HepG2 (cell line): ENCODE results near the gene TPPP2. TPM values are rescaled to one million over a fixed set of nuclear protein-coding genes. Genes with fewer than 3 reads are reported as not detected.

Source experiments
- ATAC-seq: fragments of 200-7000 bp; cut with Tn5 transposase; 3 replicates; pipeline ENCODE4 v1.9.1; 2020; ENCODE audit warnings: mild to moderate bottlenecking, moderate library complexity
- BruUV-seq: library from RNA; stranded (reverse); fragments of 400-500 nt; replicated peaks from 2 replicates; lab custom pipeline; 2021; lab: Mats Ljungman, UMichigan
- CTCF ChIA-PET: fragments of 300-600 bp; formaldehyde crosslinking; extraction: SDS; loops from one replicate; lab custom pipeline; 2021; ENCODE audit warnings: low total read pairs, inconsistent platforms, low intra/inter-chr PET ratio; lab: Yijun Ruan, JAX
- POLR2A ChIA-PET: fragments of 350-600 bp; sonication (Branson Sonifier 250); formaldehyde crosslinking; loops from one replicate; lab custom pipeline; 2020; ENCODE audit warnings: antibody characterized with exemption, inconsistent platforms; lab: Yijun Ruan, JAX
- DNase-seq: peaks from one replicate; pipeline ENCODE4 v3.0.0-alpha.2; 2015; ENCODE audit warnings: low spot score
- FAIRE-seq: peaks from 3 replicates; lab custom pipeline; 2011; peaks lifted over from hg19 to GRCh38; lab: Jason Lieb, UNC
- H2AFZ ChIP-seq: one replicate; pipeline ENCODE4 v1.6.1; 2011; ENCODE audit warnings: low read length, inconsistent platforms
- H3K27ac ChIP-seq: fragments of 300-600 bp; 3 replicates; pipeline ENCODE4 v1.8.0; 2011; ENCODE audit warnings: mixed run types, mild to moderate bottlenecking, mixed read lengths, low read length, inconsistent platforms; ENCODE audit not compliant: insufficient read depth; ENCODE audit errors: extremely low read length
- H3K27me3 ChIP-seq, 2 experiments: fragments of 200-600 bp in 1 of 2; 2 replicates in 1 of 2; 3 replicates in 1 of 2; pipeline versions ENCODE4 v1.6.0 to v1.8.0; 2011; ENCODE audit warnings: low read length in 2 of 2, mild to moderate bottlenecking in 2 of 2, moderate library complexity in 2 of 2, inconsistent platforms in 1 of 2; ENCODE audit not compliant: insufficient read depth in 2 of 2, control insufficient read depth in 1 of 2
- H3K36me3 ChIP-seq, 2 experiments: fragments of 200-600 bp in 1 of 2; replicated peaks in 1 of 2; 2 replicates in 1 of 2; 3 replicates in 1 of 2; pipeline versions ENCODE4 v1.5.1 to v1.8.0; 2011; ENCODE audit warnings: low read length in 2 of 2, inconsistent platforms in 1 of 2; ENCODE audit not compliant: insufficient read depth in 2 of 2, control insufficient read depth in 1 of 2
- H3K4me1 ChIP-seq: 2 replicates; pipeline ENCODE4 v1.5.1; 2012; ENCODE audit warnings: low read length, inconsistent platforms; ENCODE audit not compliant: insufficient read depth
- H3K4me2 ChIP-seq: 2 replicates; pipeline ENCODE4 v1.6.0; 2011; ENCODE audit warnings: low read depth, low read length, inconsistent platforms
- H3K4me3 ChIP-seq, 3 experiments: fragments of 200-600 bp in 1 of 3; sonication (generic), shearing (Covaris generic) in 1 of 3; replicated peaks in 1 of 3; 2 replicates each; pipeline ENCODE4 v1.5.1; 2011 to 2016; ENCODE audit warnings: low read length in 3 of 3, inconsistent platforms in 2 of 3, low read depth in 2 of 3, mild to moderate bottlenecking in 2 of 3, control low read depth in 1 of 3, mixed read lengths in 1 of 3; ENCODE audit not compliant: insufficient read depth in 1 of 3
- H3K79me2 ChIP-seq: one replicate; pipeline ENCODE4 v1.6.1; 2011; ENCODE audit warnings: low read length, inconsistent platforms; ENCODE audit not compliant: insufficient read depth
- H3K9ac ChIP-seq: 2 replicates; pipeline ENCODE4 v1.6.0; 2011; ENCODE audit warnings: mild to moderate bottlenecking, low read depth, low read length, inconsistent platforms; ENCODE audit not compliant: insufficient read depth
- H3K9me3 ChIP-seq: 2 replicates; pipeline ENCODE4 v1.5.1; 2012; ENCODE audit warnings: mild to moderate bottlenecking, low read length
- H4K20me1 ChIP-seq: 2 replicates; pipeline ENCODE4 v1.6.0; 2011; ENCODE audit warnings: inconsistent platforms, mild to moderate bottlenecking, low read length, moderate library complexity; ENCODE audit not compliant: insufficient read depth
- ELF4 ChIP-seq: sonication (generic); formaldehyde crosslinking; IDR thresholded peaks from 2 replicates; pipeline ENCODE4 v1.5.0; 2020; ENCODE audit warnings: missing genetic modification reagents, mild to moderate bottlenecking, moderate library complexity, borderline replicate concordance
- EZH2 ChIP-seq: conservative IDR thresholded peaks from 2 replicates; pipeline ENCODE4 v1.6.1; 2012; ENCODE audit warnings: mild to moderate bottlenecking, low read depth, low read length, moderate library complexity
- HOXD1 ChIP-seq: sonication (generic); formaldehyde crosslinking; IDR thresholded peaks from 2 replicates; pipeline ENCODE4 v1.5.0; 2020; ENCODE audit warnings: missing genetic modification reagents
- MBD4 ChIP-seq: IDR thresholded peaks from 2 replicates; pipeline ENCODE4 v1.6.1; 2012; ENCODE audit warnings: low read length, inconsistent platforms, borderline replicate concordance
- SOX13 ChIP-seq, 3 experiments: fragments of 450-650 bp in 1 of 3; sonication (generic) in 1 of 3; formaldehyde crosslinking in 1 of 3; IDR thresholded peaks in 2 of 3; conservative IDR thresholded peaks in 1 of 3; 2 replicates each; pipeline versions ENCODE4 v1.5.0 to v1.6.1; 2016 to 2020; ENCODE audit warnings: antibody characterized with exemption in 1 of 3, mild to moderate bottlenecking in 1 of 3, missing compliant biosample characterization in 1 of 3, missing genetic modification reagents in 1 of 3, moderate library complexity in 1 of 3
- ZHX1 ChIP-seq: sonication (generic); formaldehyde crosslinking; IDR thresholded peaks from 2 replicates; pipeline ENCODE4 v1.8.1; 2022; ENCODE audit warnings: low read depth, mild to moderate bottlenecking, missing genetic modification reagents
- ZSCAN31 ChIP-seq: sonication (generic); formaldehyde crosslinking; IDR thresholded peaks from 2 replicates; pipeline ENCODE4 v1.5.0; 2020; ENCODE audit warnings: low read depth, mild to moderate bottlenecking, missing genetic modification reagents
- WGBS: methylation state at CpG from one replicate; pipeline ENCODE4 v1.1.6; 2017; ENCODE audit warnings: low lambda C conversion rate; 5-methylcytosine and 5-hydroxymethylcytosine counted together
- in situ Hi-C: cut with HindIII; loops from 2 replicates; pipeline ENCODE4 v1.10.0; 2017; ENCODE audit warnings: low pct_unique_long_range_greater_than_20kb; ENCODE audit not compliant: extremely low pct_ligation_motif_present
- intact Hi-C: fragments of 100-400 bp; cut with micrococcal nuclease; formaldehyde crosslinking; loops from one replicate; pipeline ENCODE4 v1.10.0; 2022; ENCODE audit not compliant: unreplicated experiment
- polyA plus RNA-seq, 8 experiments: library from polyadenylated mRNA; depleted of rRNA in 3 of 8; stranded (reverse) in 7 of 8; unstranded in 1 of 8; fragments of >200 nt; fragmentation: Illumina TruSeq in 4 of 8; extraction: Trizol in 4 of 8; gene quantifications; 2 replicates each; pipeline versions ENCODE4 v1.2.1 to v1.2.3, GENCODE V29; 2011 to 2016; ENCODE audit warnings: low read depth in 4 of 8, missing spikeins in 1 of 8, mixed read lengths in 1 of 8; ENCODE audit not compliant: insufficient read depth in 1 of 8
- total RNA-seq, 5 experiments: library from RNA; depleted of rRNA; stranded (reverse); fragments of >200 nt; fragmentation: Illumina TruSeq; extraction: Trizol; gene quantifications; 2 replicates each; pipeline ENCODE4 v1.2.3, GENCODE V29; 2016; ENCODE audit warnings: low read depth in 1 of 5
- TF ChIP-seq, protein P1 (sequence below): sonication (generic); formaldehyde crosslinking; IDR thresholded peaks from 2 replicates; pipeline ENCODE4 v1.4.0; 2020; ENCODE audit warnings: missing genetic modification reagents, borderline replicate concordance

TPPP2 gene
- total and polyA plus RNA-seq, 2 of the 13 experiments (the other 11 are each of a cell fraction or from before 2014, with no cell fraction given): 0.58 to 4.2 TPM

GRCh38 chr14:21001218-21001617 lies 28.8 kb upstream of the TPPP2 start (continued):
- TF ChIP-seq ZSCAN31 (no peak), HOXD1 (CRISPR knock-in tag) (no peak), ELF4 (CRISPR knock-in tag) (no peak), MBD4 (no peak)
- TF ChIP-seq, protein P1, sequence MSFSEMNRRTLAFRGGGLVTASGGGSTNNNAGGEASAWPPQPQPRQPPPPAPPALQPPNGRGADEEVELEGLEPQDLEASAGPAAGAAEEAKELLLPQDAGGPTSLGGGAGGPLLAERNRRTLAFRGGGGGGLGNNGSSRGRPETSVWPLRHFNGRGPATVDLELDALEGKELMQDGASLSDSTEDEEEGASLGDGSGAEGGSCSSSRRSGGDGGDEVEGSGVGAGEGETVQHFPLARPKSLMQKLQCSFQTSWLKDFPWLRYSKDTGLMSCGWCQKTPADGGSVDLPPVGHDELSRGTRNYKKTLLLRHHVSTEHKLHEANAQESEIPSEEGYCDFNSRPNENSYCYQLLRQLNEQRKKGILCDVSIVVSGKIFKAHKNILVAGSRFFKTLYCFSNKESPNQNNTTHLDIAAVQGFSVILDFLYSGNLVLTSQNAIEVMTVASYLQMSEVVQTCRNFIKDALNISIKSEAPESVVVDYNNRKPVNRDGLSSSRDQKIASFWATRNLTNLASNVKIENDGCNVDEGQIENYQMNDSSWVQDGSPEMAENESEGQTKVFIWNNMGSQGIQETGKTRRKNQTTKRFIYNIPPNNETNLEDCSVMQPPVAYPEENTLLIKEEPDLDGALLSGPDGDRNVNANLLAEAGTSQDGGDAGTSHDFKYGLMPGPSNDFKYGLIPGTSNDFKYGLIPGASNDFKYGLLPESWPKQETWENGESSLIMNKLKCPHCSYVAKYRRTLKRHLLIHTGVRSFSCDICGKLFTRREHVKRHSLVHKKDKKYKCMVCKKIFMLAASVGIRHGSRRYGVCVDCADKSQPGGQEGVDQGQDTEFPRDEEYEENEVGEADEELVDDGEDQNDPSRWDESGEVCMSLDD (CRISPR knock-in tag): no peak

- intact Hi-C loops: no loop called here
- BruUV-seq: no TSS peak
Observed at GRCh38 chr14:21003788-21004346, 26.1 kb upstream of the TPPP2 start.

More at GRCh38 chr14:21003788-21004346, 26.1 kb upstream of the TPPP2 start:
- Histone ChIP-seq H3K4me1 (peaks cover 39% of the 10 kb centered on the region), H3K9me3 (no peaks in the 10 kb centered on the region), H3K4me3 (no peak overlapping the region), H3K36me3 (no peaks in the 10 kb centered on the region), H3K27me3 (0 out of 5 replicates have a peak, but pooled peaks cover 0 to 3% of the 10 kb centered on the region in 2 experiments), H3K4me2 (peak overlapping the region; percentile 38; the same call in 1 of the 2 replicates), H3K27ac (no peak overlapping the region), H3K9ac (no peak overlapping the region), H3K79me2 (no peaks in the 10 kb centered on the region), H4K20me1 (no peaks in the 10 kb centered on the region), H2AFZ (peak overlapping the region; percentile 37)
- no peak for FAIRE-seq
- CTCF ChIA-PET: no interaction called here
- POLR2A ChIA-PET: interaction anchor here (1.2 to 1.6 kb wide), 2 partner anchors 11 to 100 kb away, joined by 3 to 4 read pairs; no protein-coding TSS in a partner anchor
- WGBS: 62% methylated on average over 14 of the region's 14 CpGs
- in situ Hi-C loops: no loop called here
- TF ChIP-seq EZH2 (no peak), ZHX1 (CRISPR knock-in tag) (no peak), SOX13 (IDR thresholded peaks at IDR 0.05) (no peak), SOX13 (CRISPR knock-in tag; conservative IDR thresholded peaks at IDR 0.05 in 1 of 2, IDR thresholded peaks at IDR 0.05 in 1 of 2) (0 out of 4 replicates have a peak, but pooled peaks of 1 of the 2 experiments have one; percentile 5)
- no peak for DNase-seq
- ATAC-seq: no peak; the same call in 1 of the 3 replicates
